A172 (cell line): ENCODE data around the gene RTL10. TPM values are rescaled to one million over a fixed set of nuclear protein-coding genes. Genes with fewer than 3 reads are reported as not detected.

ENCODE experiments used
- DNase-seq: peaks from one replicate; pipeline ENCODE4 v3.0.0-alpha.2; 2015; ENCODE audit warnings: low spot score
- total RNA-seq: library from RNA; depleted of rRNA; stranded (reverse); fragments of >200 nt; shearing (Covaris generic); gene quantifications from 2 replicates; pipeline ENCODE4 v1.2.3, GENCODE V29; 2014

Gene RTL10
- total RNA-seq, 1 experiment from 2014 or later, result 11.7 TPM

DNA sequence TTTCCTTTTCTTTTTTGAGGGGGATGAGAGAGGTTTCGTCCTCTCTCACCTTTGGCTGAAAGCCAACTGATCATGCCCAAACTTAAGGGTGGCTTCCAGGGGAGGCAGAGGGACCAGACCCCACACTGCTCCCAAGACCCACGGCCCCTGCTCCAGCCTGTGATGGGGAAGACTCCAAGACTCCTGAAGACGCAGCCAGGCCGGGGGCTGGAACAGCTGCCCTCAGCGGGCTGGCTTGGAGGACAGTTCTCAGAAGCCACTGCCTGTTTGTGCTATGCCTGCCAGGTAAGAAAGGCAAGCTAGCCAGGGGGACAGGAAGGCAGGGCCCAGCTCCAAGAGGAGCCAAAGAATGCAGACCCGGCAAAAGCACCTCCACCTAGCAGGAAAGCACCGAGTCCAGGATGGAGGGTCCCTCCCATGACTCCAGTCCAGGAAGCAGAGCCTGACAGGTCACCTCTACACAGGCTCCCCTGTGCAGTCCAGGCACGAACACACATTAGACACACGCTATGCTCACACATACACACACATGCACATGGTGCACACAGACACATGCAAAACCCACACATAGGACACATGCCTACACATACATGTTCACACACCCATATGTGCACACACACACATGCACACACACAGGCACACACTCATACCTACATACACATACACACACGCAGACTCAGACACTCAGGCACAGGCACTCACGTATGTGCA lies 31.3 kb downstream of the RTL10 start:
- DNase-seq, result no peak

DNA sequence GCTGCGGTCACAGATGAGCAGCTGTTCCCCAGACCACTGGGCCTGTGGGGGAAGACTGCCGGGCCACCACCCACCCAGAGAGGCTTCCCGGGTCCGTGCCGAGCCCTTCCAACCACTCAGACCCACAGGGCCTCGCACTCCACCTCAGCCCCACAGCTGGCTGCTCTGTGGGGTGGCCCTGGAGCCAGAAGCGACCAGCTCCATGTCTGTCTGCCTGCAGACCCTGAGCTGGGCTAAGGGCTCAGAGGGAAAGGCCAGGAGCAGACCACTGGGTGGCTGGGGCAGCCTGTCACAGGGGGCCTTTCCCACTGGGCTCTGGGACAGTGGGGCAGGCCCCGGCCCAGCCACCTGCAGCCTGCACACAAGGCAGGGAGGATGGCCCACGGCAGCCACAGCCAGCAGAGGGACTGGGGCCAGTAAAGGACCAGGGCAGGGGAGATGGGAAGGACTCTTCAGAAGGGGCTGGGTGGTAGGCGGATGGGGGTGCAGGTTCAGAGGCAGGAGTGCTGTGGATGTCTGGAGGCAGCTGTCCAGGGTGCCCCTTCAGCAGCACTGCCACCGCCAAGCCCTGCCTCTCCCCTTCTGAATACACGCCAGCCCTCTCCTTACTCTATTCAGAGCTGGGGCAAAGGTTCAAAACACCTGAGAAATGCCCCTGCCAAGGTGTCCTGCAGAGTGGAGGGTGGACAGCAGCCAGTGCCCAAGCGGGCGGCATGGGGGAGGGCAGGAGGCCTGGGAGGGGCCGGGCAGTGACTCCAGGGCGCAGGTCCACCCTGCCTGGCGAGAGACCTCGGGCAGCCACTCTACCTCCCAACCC lies 32.2 kb downstream of the RTL10 start:
- no peak for DNase-seq

DNA sequence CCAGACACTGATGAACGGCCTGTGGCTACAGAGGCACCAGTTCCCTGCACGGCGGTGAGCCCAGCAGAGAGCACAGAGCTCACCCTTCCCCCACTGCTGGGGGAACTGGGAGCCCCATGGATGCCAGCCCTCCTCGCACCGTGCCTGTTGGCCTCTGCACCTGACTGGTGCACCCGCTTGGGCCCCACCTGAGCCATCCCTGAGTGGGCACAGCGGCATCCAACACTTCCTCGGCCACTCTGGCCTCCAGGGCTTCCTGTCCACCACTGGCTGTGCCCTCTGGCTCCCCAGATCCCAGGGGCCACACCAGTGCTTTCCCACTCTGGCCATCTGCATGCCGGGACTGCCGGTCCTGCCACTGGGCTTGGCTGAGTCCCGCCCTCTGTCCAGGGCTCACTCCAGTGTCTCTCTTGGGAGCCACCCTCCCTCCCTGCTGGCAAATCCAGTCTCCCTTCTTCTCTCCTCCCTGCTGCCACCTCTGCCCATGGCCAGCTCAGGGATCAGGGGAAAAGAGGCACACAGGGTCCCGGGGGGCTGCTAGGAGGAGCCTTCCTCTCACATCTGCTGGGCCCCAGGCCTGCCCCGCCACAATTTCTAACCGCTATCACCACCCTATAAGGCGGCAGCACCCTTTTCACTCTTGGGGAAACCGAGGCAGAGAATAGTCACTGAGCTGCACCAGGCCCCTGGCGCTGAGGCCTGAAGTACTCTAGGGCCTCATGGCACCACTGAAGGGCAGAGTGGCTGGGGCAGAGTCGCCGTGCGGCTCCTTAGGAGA lies 33.0 kb downstream of the RTL10 start:
- no peak for DNase-seq

DNA sequence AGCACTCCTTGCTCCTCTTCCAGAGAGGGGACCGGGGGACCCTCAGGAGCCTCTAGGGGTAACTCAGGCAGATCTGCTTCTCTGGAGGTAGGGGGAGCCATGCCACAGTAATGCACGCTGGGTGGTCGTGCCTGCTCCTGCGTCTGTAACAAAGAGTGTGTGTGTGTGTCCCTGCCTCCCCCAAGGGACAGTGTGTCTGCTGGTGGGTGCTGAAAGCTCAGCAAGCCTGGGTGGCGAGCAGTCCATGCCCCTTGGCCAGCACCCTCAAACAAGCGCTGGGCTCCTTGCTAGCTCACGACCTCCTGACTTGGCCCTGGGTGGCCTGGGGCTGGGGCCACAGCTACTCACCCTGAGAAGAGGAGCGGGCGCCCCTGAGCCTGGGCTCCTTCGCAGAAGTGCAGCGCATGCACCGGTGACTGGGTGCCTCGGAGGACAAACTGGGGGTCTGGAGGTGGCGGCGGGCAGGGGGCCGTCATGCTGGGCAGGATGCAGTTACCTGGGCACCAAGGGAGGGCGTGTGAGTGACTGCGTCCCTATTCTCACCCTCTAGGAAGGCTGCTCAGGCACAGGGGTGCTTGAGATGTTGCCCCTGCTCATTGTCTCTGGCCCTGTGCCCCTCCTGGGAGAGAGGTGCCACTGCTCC lies 33.7 kb downstream of the RTL10 start:
- DNase-seq, result no peak

DNA sequence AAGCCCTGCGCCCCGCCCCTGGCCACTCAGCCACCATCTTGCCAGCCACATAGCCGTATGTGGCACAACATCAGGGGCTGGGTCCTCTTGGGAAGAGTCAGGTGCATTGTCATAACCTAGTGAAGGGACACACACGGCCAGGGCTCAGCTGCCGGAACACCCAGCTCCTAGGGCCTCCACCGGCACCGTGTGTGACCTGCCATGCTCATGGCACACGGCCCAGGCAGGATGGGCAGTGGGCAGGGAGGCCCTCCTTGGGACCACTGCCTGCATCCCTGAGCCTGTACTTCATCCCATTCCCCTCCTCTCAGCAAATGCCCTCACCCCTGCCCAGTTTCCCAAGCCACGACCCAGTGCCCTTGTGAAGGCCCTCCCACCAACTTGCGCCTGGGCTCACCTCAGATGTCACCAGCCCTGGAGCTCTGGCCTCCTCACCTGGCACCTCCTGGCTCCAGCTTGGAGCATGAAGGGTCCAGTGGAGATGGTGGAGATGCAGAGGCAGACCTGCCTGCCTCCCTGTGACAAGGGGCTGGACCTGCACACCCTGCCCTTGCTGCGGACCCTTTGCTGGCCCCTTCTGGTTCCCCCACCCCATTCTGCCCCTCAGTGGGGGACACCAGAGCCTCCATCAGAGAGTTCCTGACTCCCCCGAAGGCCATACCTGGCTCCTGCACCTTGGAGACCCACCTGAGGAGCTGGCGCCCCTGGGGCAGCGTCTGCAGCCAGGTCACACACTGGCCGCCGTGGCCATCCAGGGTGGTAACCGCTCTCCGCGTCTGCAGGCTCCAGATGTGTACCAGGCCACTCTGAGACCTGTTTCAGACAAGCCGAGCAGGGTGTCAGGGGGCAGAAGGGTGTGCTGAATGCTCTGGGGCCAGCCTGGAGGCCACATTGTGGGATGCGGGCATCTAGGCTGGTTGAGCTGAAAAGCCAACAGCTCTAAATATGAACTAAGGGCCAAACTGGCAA lies 34.5 kb downstream of the RTL10 start:
- no peak for DNase-seq

DNA sequence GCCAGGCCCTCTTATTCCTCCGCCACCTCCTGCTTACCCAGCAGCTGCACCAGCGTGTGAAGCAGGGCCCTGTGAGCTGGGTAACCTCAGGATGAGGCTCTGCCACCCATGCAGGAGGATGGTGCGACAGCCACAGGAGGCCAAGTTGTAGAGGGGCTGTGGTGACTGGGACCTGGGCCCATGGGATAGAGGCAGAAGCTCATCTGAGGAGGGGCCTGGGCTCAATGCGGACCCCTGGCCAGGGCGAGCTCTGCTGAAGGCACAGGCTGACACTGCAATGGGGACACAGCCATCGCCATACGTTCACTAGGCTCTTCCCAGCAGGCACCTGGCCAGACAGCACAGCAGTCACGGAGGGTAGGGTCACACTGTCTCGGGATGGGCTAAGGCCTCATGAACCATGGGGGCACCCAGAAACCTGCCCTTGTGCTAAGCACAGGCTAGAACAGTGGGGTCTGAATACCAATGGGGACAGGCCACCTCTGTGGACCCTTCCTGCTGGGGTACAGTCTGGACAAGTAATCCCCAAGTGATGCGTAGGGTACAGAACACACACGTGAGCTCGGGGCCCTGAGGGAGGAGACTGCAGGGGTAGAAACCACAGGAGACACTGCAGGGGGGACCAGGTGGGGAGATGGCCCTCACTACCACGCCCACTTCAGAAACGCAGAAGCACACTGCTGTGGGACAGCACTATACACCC lies 35.3 kb downstream of the RTL10 start:
- DNase-seq, result no peak

DNA sequence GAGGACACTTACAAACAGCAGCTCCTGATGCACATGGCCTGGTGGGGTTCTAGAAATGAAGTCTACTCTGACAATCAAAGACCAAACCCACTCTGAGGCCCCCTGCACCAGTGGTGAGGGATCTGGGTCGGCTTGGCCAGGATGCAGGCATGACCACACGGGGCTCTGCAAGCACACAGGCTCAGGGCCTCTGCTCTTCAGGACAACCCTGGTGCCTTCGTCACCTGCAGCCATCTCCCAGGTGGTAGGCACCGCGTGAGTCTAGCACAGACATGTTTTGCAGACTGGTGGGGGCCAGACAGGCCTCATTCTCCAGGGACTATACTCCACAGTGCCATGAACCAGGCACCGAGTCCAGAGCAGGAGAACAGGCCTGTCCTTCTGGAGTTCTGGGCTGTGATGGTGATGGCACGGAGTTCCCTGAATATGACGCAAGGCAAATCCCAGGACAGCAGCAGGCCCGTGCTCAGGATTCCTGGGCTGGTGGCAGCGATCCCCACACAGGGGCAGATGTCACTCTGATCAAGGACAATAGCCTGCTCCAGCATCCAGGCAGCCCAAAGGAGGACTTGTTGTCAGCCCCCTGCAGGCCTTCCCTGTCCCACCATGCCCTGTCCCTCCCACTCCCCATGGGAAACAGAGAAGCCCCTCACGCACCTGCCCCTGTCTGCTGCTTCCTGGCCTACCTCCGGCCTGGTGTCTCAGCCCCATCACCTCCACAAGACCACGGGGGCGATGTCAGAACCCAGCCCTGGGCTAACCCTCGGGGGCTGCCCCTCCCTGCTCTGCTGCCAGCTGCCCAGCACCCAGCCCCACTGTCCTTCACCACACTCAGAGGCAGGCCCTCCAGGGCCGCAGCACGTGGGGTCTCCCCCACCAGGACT lies 36.1 kb downstream of the RTL10 start:
- DNase-seq, result no peak

DNA sequence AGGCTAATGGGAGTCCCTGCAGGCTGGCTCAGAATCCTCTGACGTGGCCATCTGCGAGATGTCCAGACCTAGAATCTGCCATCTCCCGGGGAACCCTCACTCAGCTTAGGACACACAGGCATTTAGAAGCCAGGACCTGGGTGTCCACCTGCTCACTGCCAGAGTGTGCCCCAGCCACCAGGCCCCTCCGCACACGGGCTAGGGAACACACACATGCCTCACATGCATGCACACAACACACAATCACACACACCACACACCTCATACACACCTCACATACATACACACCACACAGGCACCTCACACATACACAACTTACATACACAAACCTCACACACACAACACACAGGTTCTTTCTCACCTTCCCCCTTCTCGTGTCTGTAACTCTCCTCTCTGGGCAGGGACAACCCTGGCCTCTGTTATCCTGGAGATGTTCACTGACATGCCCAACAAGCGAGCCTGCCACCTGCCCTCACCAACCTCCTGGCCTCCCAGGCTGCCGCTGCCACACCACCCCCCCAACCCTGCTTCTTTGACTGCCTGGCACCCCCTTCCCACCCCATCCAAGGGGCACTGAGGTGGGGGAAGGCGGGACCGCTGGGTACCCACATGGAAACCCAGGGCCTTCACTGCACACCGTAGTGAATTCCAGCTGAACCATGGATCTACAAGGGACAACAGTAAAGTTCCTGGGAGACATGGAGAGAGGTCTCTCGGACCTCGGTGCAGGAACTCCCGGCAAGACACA lies 38.1 kb downstream of the RTL10 start:
- DNase-seq, result no peak

DNA sequence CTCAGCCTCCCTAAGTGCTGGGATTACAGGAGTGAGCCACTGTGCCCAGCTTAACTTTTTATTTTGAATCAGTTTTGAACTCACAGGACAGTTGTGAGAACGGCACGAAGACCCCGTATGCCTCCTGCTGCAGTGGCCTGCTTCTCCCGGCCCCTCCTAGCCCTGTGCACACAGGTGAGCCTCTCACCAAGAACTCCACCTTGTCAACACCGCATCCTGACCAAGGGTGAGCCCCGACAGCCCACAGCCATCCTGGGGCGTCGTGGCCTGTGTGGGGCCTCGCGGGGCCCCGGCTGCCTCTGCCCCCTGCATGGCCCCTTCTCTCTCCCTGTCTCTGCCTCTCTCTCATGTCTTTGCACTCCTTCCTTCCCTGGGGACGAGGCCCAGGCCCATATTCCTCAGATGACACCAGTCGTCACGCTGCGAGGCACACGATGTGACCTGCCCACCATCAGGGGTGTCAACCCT lies 38.8 kb downstream of the RTL10 start:
- DNase-seq, result no peak

DNA sequence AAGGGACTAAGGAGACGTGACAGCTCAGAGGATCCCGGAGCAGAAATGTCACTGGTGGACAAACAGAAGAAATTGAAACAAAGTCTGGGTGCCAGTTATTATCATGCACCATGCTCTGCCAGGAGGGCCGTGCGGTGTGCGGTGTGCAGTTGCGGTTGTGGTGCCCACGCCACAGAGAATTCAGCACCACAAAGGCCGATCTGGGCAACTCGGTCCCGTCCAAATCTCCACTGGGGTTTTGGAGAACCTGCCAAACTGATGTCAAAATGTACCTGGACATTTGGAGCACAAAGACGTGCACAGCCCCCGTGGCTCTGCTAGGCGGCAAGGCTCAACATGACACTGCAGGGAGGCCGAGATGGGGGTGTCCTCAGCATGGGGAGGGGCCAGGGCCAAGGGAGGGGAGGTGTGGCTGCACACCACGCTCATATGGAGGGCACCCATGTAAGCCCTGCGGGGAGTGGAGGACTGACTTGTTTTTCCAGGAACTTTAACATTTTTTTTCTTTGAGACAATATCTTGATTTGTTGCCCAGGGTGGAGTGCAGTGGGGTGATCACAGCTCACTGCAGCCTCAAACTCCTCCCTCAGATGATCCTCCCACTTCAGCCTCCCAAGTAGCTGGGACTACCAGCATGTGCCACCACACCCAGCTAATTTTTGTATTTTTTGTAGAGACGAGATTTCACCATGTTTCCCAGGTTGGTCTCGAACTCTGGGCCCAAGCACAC lies 39.4 kb downstream of the RTL10 start:
- no peak for DNase-seq

DNA sequence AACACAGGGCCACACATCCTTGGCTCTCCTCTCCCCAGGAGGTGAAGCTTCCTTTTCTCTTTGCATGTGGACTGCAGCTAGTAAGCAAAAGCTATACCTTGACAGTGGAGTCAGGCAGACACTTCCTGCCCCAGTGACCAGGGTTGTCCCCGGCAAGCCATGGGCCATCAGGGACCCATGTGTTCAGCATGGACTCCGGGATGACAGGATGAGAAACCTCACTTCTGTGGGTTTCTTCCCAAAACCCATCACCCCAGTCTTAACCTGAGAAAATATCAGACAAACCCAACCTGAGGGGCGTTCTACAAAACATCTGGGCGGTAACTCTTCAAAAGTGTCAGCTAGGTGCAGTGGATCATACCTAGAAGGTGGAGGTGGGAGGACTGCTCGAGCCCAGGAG lies 40.2 kb downstream of the RTL10 start:
- DNase-seq, result no peak

DNA sequence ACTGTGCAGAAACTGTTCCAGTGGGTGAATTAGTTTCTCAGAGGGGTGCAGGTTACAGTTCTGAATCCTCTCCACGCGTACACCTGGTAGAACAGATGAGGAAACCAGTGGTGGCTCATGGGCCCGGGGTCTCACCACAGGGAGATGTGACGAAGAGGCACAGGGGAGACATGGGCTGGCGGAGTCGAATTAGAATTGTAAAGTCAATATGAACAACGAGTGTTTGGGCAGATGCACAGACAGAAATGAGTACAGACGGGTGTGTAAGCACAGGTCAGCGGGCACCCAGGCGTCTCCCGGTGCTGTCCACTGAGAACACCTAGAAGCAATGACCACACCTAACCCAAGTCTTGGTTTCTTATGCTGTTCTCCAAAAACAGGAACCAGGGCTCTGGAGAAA lies 41.8 kb downstream of the RTL10 start:
- DNase-seq, result no peak

DNA sequence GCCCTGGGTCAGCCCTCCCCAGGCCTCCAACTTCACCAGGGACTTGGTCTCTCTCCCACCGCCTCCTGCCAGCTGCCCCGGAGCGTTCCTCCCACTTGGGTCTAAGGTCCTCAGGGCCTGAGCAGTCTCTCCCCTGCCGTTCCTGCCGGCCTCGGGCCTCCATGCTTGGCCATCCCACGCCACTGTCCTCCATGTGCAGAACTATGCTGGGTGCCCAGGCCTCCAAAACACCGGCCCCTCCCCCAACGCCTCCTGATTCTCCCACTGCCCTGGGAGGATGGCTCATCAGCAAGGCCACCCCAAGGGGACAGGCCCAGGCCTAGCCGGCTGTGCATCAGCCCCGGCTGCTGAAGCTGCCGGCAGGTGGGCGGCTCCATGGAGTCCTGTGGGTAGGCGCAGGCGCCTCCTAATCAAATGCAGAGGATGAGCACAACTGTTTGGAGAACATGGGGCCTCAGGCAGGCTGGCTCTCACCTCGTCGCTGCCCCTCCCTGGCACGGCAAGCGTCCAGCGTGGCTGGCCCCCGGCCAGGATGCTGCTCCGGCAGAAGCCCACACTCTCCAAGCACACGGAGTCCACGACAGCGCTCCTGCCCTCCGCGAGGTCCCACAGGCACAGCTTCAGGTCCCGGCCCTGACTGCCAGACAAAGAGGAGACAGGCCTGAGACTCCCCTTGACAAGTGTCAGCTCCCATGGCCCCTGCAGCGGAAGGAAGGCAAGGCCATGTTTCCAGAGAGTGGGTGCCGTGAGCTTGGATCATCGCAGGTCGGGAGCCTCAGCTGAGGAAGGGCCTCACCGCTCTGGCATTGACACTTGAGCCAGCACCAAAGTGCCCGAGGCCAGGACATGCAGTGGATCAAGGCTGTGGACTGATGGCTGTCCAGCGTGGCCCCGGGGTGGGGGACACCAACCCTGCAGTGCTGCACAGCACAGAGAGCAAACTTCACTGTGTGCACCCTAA lies 42.6 kb downstream of the RTL10 start:
- DNase-seq, result no peak

DNA sequence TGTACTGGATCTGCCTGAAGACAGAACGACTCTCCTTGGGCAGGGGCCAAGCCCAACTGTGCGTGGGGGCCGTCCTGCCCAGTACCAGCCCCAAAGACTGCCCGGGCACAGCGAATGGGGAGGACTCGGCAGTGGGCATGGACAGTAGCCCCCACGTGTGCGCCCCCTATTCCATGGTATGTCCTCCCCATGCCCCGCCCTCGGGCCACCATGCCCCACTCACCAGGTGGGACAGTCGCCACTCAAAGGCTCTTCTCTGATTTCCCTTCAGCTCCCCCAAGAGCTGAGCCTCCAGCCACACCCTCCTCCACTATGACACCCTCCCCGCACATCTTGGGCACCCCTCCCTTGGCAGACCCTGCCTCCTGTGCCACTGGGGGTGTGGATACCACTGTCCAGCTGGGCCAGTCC lies 43.5 kb downstream of the RTL10 start:
- DNase-seq, result no peak

DNA sequence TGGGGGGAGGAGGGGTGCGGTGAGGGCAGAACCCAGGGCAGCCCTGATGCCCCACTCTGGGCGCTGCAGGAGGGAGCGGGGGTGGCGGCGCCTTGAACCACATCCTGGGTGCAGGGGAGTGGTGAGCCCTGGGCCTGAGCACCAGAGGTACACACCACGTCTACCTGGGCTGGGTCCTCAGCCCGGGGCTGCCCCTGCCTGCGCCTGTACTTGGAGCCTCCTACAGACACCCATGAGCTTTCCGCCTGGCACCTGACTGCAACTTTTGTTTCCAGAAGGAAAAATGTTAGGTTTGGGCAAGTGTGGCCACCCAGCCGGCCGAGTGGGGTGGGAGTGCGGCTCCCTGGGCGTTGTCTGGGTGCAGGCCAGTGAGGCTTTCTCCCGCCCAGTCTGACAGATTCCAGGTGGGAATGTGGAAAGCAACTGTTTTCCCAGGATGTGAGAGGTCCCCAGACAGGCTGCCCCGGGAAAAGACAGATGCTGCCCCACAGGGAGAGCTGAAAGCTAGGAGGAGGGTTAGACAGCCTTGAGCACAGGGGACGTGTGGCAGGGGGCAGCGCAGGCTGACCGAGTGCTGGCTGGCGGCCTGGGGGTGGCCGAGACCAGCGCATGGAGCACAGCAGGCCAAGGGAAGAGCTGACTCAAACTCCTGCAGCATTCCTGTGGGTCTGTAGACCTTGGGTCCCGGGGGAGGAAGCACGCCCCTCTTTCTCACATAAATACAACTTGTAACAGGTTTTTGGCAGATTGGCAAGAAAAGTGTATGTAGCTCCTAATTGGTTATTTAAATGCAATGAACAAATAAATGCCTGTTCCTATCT lies 44.1 kb downstream of the RTL10 start:
- peak; percentile 76 for DNase-seq

DNA sequence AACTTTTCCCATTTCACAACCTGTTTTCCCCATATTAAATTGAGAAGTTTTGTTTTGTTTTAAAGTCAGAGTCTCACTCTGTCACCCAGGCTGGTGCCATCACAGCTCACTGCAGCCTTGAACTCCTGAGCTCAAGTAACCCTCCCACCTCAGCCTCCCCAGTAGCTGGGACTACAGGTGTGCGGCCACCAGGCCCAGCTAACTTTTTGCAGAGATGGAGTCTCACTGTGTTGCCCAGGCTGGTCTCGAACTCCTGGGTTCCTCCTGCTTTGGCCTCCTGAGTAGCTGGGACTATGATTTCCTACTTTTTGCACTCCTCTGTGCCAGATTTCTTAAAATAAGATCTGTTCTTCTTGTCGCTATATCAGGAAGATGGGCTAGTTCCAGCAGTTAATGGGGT lies 44.9 kb downstream of the RTL10 start:
- DNase-seq, result no peak
